Liver (tissue), 9 donors: ENCODE data around the gene MYO7A. TPM values are rescaled to one million over a fixed set of nuclear protein-coding genes. Genes with fewer than 3 reads are reported as not detected.

Experiments
- DNase-seq: peaks from one replicate; pipeline ENCODE4 v3.0.0-alpha.2; 2017; ENCODE audit warnings: low spot score
- H3K27ac ChIP-seq, 2 donors: one replicate each; pipeline ENCODE4 v1.7.0; 2013; ENCODE audit warnings: inconsistent platforms in 2 of 2, low read length in 2 of 2, control low read depth in 1 of 2, low read depth in 1 of 2, mild to moderate bottlenecking in 1 of 2
- H3K27me3 ChIP-seq, 4 donors: one replicate each; pipeline versions ENCODE4 v1.6.1 to v1.7.0; 2013; ENCODE audit warnings: low read length in 3 of 4, inconsistent platforms in 1 of 4, mild to moderate bottlenecking in 1 of 4, moderate library complexity in 1 of 4; ENCODE audit not compliant: control insufficient read depth in 4 of 4, insufficient read depth in 4 of 4
- H3K36me3 ChIP-seq, 4 donors: one replicate each; pipeline versions ENCODE4 v1.6.1 to v1.7.0; 2013; ENCODE audit warnings: low read length in 3 of 4, mild to moderate bottlenecking in 3 of 4, low read depth in 1 of 4, moderate library complexity in 1 of 4; ENCODE audit not compliant: control insufficient read depth in 4 of 4, insufficient read depth in 3 of 4
- H3K4me1 ChIP-seq, 4 donors: one replicate each; pipeline versions ENCODE4 v1.6.1 to v1.7.0; 2013; ENCODE audit warnings: low read length in 3 of 4, mild to moderate bottlenecking in 3 of 4, moderate library complexity in 1 of 4; ENCODE audit not compliant: control insufficient read depth in 4 of 4, insufficient read depth in 4 of 4
- H3K4me3 ChIP-seq, 3 donors: one replicate each; pipeline versions ENCODE4 v1.6.1 to v1.7.0; 2013; ENCODE audit warnings: low read length in 3 of 3, control low read depth in 1 of 3, low read depth in 1 of 3, mild to moderate bottlenecking in 1 of 3
- H3K9ac ChIP-seq, 2 donors: one replicate each; pipeline ENCODE4 v1.7.0; 2013; ENCODE audit warnings: low read length in 2 of 2, mild to moderate bottlenecking in 2 of 2, moderate library complexity in 2 of 2, control low read depth in 1 of 2, low read depth in 1 of 2
- H3K9me3 ChIP-seq, 4 donors: one replicate each; pipeline versions ENCODE4 v1.6.1 to v1.7.0; 2013; ENCODE audit warnings: low read length in 3 of 4; ENCODE audit not compliant: control insufficient read depth in 4 of 4
- ATF3 ChIP-seq: IDR thresholded peaks from 2 replicates; pipeline ENCODE4 v1.6.1; 2016; ENCODE audit warnings: antibody characterized with exemption
- CTCF ChIP-seq: fragments of 150-350 bp; IDR thresholded peaks from 2 replicates; pipeline ENCODE4 v1.5.1; 2017; ENCODE audit warnings: improper control_type of control experiment, low read depth, low read length; ENCODE audit not compliant: missing input control
- EGR1 ChIP-seq, 2 donors: IDR thresholded peaks; 2 replicates each; pipeline ENCODE4 v1.6.1; 2016 to 2018; ENCODE audit warnings: antibody characterized with exemption in 2 of 2, low read depth in 2 of 2
- FOXA1 ChIP-seq: IDR thresholded peaks from 2 replicates; pipeline ENCODE4 v1.6.1; 2016; ENCODE audit warnings: antibody characterized with exemption
- FOXA2 ChIP-seq: IDR thresholded peaks from 2 replicates; pipeline ENCODE4 v1.6.1; 2016; ENCODE audit warnings: antibody characterized with exemption
- HNF4A ChIP-seq, 2 donors: conservative IDR thresholded peaks; 2 replicates each; pipeline ENCODE4 v1.6.1; 2016; ENCODE audit warnings: antibody characterized with exemption in 2 of 2, mild to moderate bottlenecking in 2 of 2
- HNF4G ChIP-seq: IDR thresholded peaks from 2 replicates; pipeline ENCODE4 v1.6.1; 2016; ENCODE audit warnings: antibody characterized with exemption
- JUND ChIP-seq, 2 donors: IDR thresholded peaks; 2 replicates each; pipeline ENCODE4 v1.6.1; 2016; ENCODE audit warnings: antibody characterized with exemption in 2 of 2
- MAX ChIP-seq: IDR thresholded peaks from 2 replicates; pipeline ENCODE4 v1.6.1; 2016; ENCODE audit warnings: antibody characterized with exemption
- NR2F2 ChIP-seq: IDR thresholded peaks from 2 replicates; pipeline ENCODE4 v1.6.1; 2016; ENCODE audit warnings: antibody characterized with exemption
- REST ChIP-seq: IDR thresholded peaks from 2 replicates; pipeline ENCODE4 v1.6.1; 2016; ENCODE audit warnings: antibody characterized with exemption, mild to moderate bottlenecking
- RXRA ChIP-seq, 2 donors: IDR thresholded peaks; 2 replicates each; pipeline ENCODE4 v1.6.1; 2017 to 2018; ENCODE audit warnings: antibody characterized with exemption in 2 of 2, mild to moderate bottlenecking in 1 of 2
- SP1 ChIP-seq: IDR thresholded peaks from 2 replicates; pipeline ENCODE4 v1.6.1; 2018; ENCODE audit warnings: antibody characterized with exemption, mild to moderate bottlenecking
- TAF1 ChIP-seq: conservative IDR thresholded peaks from 2 replicates; pipeline ENCODE4 v1.6.1; 2016; ENCODE audit warnings: antibody characterized with exemption, mild to moderate bottlenecking
- YY1 ChIP-seq: IDR thresholded peaks from 2 replicates; pipeline ENCODE4 v1.6.1; 2016; ENCODE audit warnings: antibody characterized with exemption, mild to moderate bottlenecking
- ZBTB33 ChIP-seq: IDR thresholded peaks from 2 replicates; pipeline ENCODE4 v1.6.1; 2016; ENCODE audit warnings: antibody characterized with exemption
- WGBS: extraction: QIAGEN DNeasy Blood & Tissue Kit; methylation state at CpG from one replicate; pipeline ENCODE4 v1.1.7; 2013; 5-methylcytosine and 5-hydroxymethylcytosine counted together
- polyA plus RNA-seq, 2 donors: library from polyadenylated mRNA; stranded (reverse) in 1 of 2; unstranded in 1 of 2; fragments of 200-250 nt in 1 of 2; fragments of >200 nt in 1 of 2; fragmentation: Nextera tagmentation in 1 of 2; extraction: Ambion mirVana in 1 of 2; gene quantifications; one replicate each; pipeline versions ENCODE4 v1.2.1 to v1.2.3, GENCODE V29; 2013 to 2015
- total RNA-seq, 2 donors: library from RNA; depleted of rRNA; stranded (reverse); fragments of >200 nt; gene quantifications; one replicate each; pipeline ENCODE4 v1.2.3, GENCODE V29; 2014
- donor health status: healthy.
- donor health status: healthy.
- donor health status: healthy.
- donor health status: healthy.
- donor health status: healthy.

The MYO7A gene
- total and polyA plus RNA-seq, 4 donors = 7.3 to 33.6 (median 11.3) TPM

GRCh38 chr11:77167111-77167626 is 39.1 kb downstream of the MYO7A start:
- no peak for DNase-seq
- Histone ChIP-seq H3K27me3 (no peaks in the 10 kb centered on the region), H3K9me3 (no peaks in the 10 kb centered on the region), H3K4me1 (peaks cover 4 to 15% (median 10%) of the 10 kb centered on the region in 4 donors), H3K9ac (no peak overlapping the region), H3K36me3 (peaks cover 0 to 18% (median 8%) of the 10 kb centered on the region in 4 donors), H3K27ac (no peak overlapping the region), H3K4me3 (no peak overlapping the region)
- TF ChIP-seq CTCF (no peak), TAF1 (no peak), RXRA (IDR thresholded peaks at IDR 0.05) (no peak), FOXA2 (no peak), ATF3 (no peak), HNF4A (conservative IDR thresholded peaks at IDR 0.05) (no peak), NR2F2 (no peak), HNF4G (no peak), MAX (no peak), JUND (IDR thresholded peaks at IDR 0.05) (no peak), REST (no peak), ZBTB33 (no peak), EGR1 (IDR thresholded peaks at IDR 0.05; ENCODE audit: low read depth in 2 of 2) (no peak), FOXA1 (no peak), SP1 (no peak), YY1 (no peak)
- 93% methylated on average over 9 of the region's 9 CpGs for WGBS

GRCh38 chr11:77167791-77168190 is 39.7 kb downstream of the MYO7A start:
- 91% methylated on average over 8 of the region's 8 CpGs for WGBS
- TF ChIP-seq RXRA (IDR thresholded peaks at IDR 0.05) (no peak), YY1 (no peak), ZBTB33 (no peak), JUND (IDR thresholded peaks at IDR 0.05) (no peak), TAF1 (no peak), FOXA1 (no peak), ATF3 (no peak), REST (no peak), HNF4A (conservative IDR thresholded peaks at IDR 0.05) (no peak)

More at GRCh38 chr11:77167791-77168190, 39.7 kb downstream of the MYO7A start:
- Histone ChIP-seq H3K4me3 (no peak overlapping the region), H3K36me3 (peaks cover 0 to 13% (median 6%) of the 10 kb centered on the region in 4 donors), H3K9ac (no peak overlapping the region), H3K4me1 (peaks cover 7 to 17% (median 11%) of the 10 kb centered on the region in 4 donors), H3K27ac (no peak overlapping the region), H3K9me3 (no peaks in the 10 kb centered on the region), H3K27me3 (no peaks in the 10 kb centered on the region)
- no peak for DNase-seq
